Upper lobe of right lung (tissue), 1 donor: ENCODE results near the gene RIOK3. TPM values are rescaled to one million over a fixed set of nuclear protein-coding genes. Genes with fewer than 3 reads are reported as not detected.

ENCODE experiments used
- ATAC-seq: fragments of 200-7000 bp; cut with Tn5 transposase; one replicate; pipeline ENCODE4 v1.9.1; 2020; ENCODE audit warnings: mild to moderate bottlenecking, moderate library complexity
- DNase-seq: peaks from one replicate; pipeline ENCODE4 v3.0.0-alpha.2; 2020
- H3K27ac ChIP-seq: fragments of 200-600 bp; one replicate; pipeline ENCODE4 v1.8.0; 2022
- H3K27me3 ChIP-seq: fragments of 200-600 bp; one replicate; pipeline ENCODE4 v1.8.0; 2022; ENCODE audit warnings: mild to moderate bottlenecking
- H3K36me3 ChIP-seq: fragments of 200-600 bp; one replicate; pipeline ENCODE4 v1.8.0; 2022
- H3K4me1 ChIP-seq: fragments of 200-600 bp; one replicate; pipeline ENCODE4 v1.8.0; 2022
- H3K4me3 ChIP-seq: fragments of 200-600 bp; one replicate; pipeline ENCODE4 v1.8.0; 2022; ENCODE audit warnings: mild to moderate bottlenecking
- H3K9me3 ChIP-seq: fragments of 200-600 bp; one replicate; pipeline ENCODE4 v1.8.0; 2022
- CTCF ChIP-seq: fragments of 200-600 bp; IDR thresholded peaks from one replicate; pipeline ENCODE4 v1.8.0; 2022; ENCODE audit warnings: antibody characterized with exemption
- intact Hi-C: fragments of 100-400 bp; cut with DNase I; formaldehyde crosslinking; loops from one replicate; pipeline ENCODE4 v1.11.0; 2022
- total RNA-seq: library from RNA; stranded (reverse); fragmentation: NEBNext Ultra II Directional; extraction: Animal tissue kit (Norgen Biotek cat#: 25700); gene quantifications from one replicate; pipeline ENCODE4 v1.2.1, GENCODE V29; 2021
- donor health status: DM: no; HTN: yes; CAD: no; lungs with severe emphysema.

RIOK3 gene
- total RNA-seq, 1 donor from 2014 or later, result 63.7 TPM

- intact Hi-C loops, result no loop called here
- H3K4me3 ChIP-seq, result no peak overlapping the region
Measured at GRCh38 chr18:23433360-23433759, 19.7 kb upstream of the RIOK3 start.

GRCh38 chr18:23437357-23438045, 15.6 kb upstream of the RIOK3 start:
- peak; percentile 93 for DNase-seq
- Histone ChIP-seq H3K27ac (peak overlapping the region; percentile 72), H3K9me3 (no peaks in the 10 kb centered on the region), H3K36me3 (no peaks in the 10 kb centered on the region), H3K27me3 (no peaks in the 10 kb centered on the region), H3K4me3 (peak overlapping the region; percentile 91), H3K4me1 (no peaks in the 10 kb centered on the region)
- intact Hi-C loops, result no loop called here
- peak; percentile 99 for ATAC-seq
- no peak for TF ChIP-seq CTCF

More at GRCh38 chr18:23433360-23433759, 19.7 kb upstream of the RIOK3 start:
- no peak for TF ChIP-seq CTCF
- H3K27ac ChIP-seq, result no peak overlapping the region
- H3K27me3 ChIP-seq, result no peaks in the 10 kb centered on the region
- H3K36me3 ChIP-seq, result no peaks in the 10 kb centered on the region
- ATAC-seq, result no peak
- H3K9me3 ChIP-seq, result no peaks in the 10 kb centered on the region
- DNase-seq, result no peak
- H3K4me1 ChIP-seq, result no peaks in the 10 kb centered on the region

GRCh38 chr18:23438046-23438377, 15.1 kb upstream of the RIOK3 start:
- no peak for TF ChIP-seq CTCF
- no peak for ATAC-seq
- DNase-seq, result no peak
- Histone ChIP-seq H3K4me1 (no peaks in the 10 kb centered on the region), H3K36me3 (no peaks in the 10 kb centered on the region), H3K4me3 (peak overlapping the region; percentile 91), H3K9me3 (no peaks in the 10 kb centered on the region), H3K27ac (no peak overlapping the region), H3K27me3 (no peaks in the 10 kb centered on the region)
- intact Hi-C loops, result no loop called here

- DNase-seq (no peak), ATAC-seq (no peak)
- Histone ChIP-seq H3K9me3 (no peaks in the 10 kb centered on the region), H3K4me1 (no peaks in the 10 kb centered on the region), H3K27ac (no peak overlapping the region), H3K36me3 (no peaks in the 10 kb centered on the region), H3K27me3 (no peaks in the 10 kb centered on the region), H3K4me3 (no peak overlapping the region)
- intact Hi-C loops, result no loop called here
- no peak for TF ChIP-seq CTCF
Measured at GRCh38 chr18:23438608-23439366, 14.3 kb upstream of the RIOK3 start.

GRCh38 chr18:23440131-23440530, 13.0 kb upstream of the RIOK3 start:
- intact Hi-C loops, result no loop called here
- H3K4me1 ChIP-seq, result no peaks in the 10 kb centered on the region
- no peak for ATAC-seq
- no peaks in the 10 kb centered on the region for H3K27me3 ChIP-seq
- no peak for DNase-seq
- no peak for TF ChIP-seq CTCF
- no peak overlapping the region for H3K4me3 ChIP-seq
- H3K9me3 ChIP-seq, result no peaks in the 10 kb centered on the region
- no peak overlapping the region for H3K27ac ChIP-seq
- H3K36me3 ChIP-seq, result no peaks in the 10 kb centered on the region
